ENCODE measurements around the gene ENTHD1.

GRCh38 chr22:39735776-39736175, 157.8 kb downstream of the ENTHD1 start:
- no peak for TF ChIP-seq CTCF (IDR thresholded peaks at IDR 0.05; ENCODE audit: low read length)
- TF ChIP-seq EZH2 (optimal IDR thresholded peaks at IDR 0.05; ENCODE audit: low read depth, low read length) = no peak
